ENCODE data around the gene PPIH.
A peak's percentile ranks its signal among the peaks of the same experiment; 100 is the strongest.

PPIH gene

GRCh38 chr1:42670425-42670824 lies 12.2 kb downstream of the PPIH start:
- no peak for TF ChIP-seq NFIC (IDR thresholded peaks at IDR 0.05)
- no peak for TF ChIP-seq MAX (IDR thresholded peaks at IDR 0.05)
- TF ChIP-seq TCF12 (IDR thresholded peaks at IDR 0.05; ENCODE audit: low read depth): no peak
- no peak for TF ChIP-seq CREB1 (IDR thresholded peaks at IDR 0.05; ENCODE audit: low read depth)
- TF ChIP-seq FOXM1 (IDR thresholded peaks at IDR 0.05; ENCODE audit: borderline replicate concordance, low read depth): no peak
- TF ChIP-seq TEAD4 (IDR thresholded peaks at IDR 0.05): peak; percentile 73
- no peak for TF ChIP-seq ZBTB7A (IDR thresholded peaks at IDR 0.05; ENCODE audit: low read depth)
- no peak for TF ChIP-seq REST (IDR thresholded peaks at IDR 0.05; ENCODE audit: low read depth)
- TF ChIP-seq CEBPB (IDR thresholded peaks at IDR 0.05): no peak
- TF ChIP-seq RAD21 (IDR thresholded peaks at IDR 0.05; ENCODE audit: low read depth): no peak
- no peak for TF ChIP-seq EP300 (IDR thresholded peaks at IDR 0.05; ENCODE audit: borderline replicate concordance)
- TF ChIP-seq TAF1 (IDR thresholded peaks at IDR 0.05; ENCODE audit: low read depth): no peak
- peak; percentile 58; the same call in 1 of the 2 replicates for TF ChIP-seq YY1 (IDR thresholded peaks at IDR 0.05; ENCODE audit: low read depth)
- 0 out of 2 replicates have a peak, but pooled peaks have one; percentile 9 for TF ChIP-seq USF1 (IDR thresholded peaks at IDR 0.05)
- no peak for TF ChIP-seq EGR1 (IDR thresholded peaks at IDR 0.05)

- no peak for TF ChIP-seq YY1 (IDR thresholded peaks at IDR 0.05; ENCODE audit: low read depth)
- TF ChIP-seq RAD21 (IDR thresholded peaks at IDR 0.05; ENCODE audit: low read depth): no peak
- no peak for TF ChIP-seq TEAD4 (IDR thresholded peaks at IDR 0.05)
- TF ChIP-seq REST (IDR thresholded peaks at IDR 0.05; ENCODE audit: low read depth): no peak
- no peak for TF ChIP-seq MAX (IDR thresholded peaks at IDR 0.05)
These were observed 16.0 kb downstream of the PPIH start for GRCh38 chr1:42674214-42674613.

- TF ChIP-seq ZBTB7A (IDR thresholded peaks at IDR 0.05; ENCODE audit: low read depth) (no peak), TAF1 (IDR thresholded peaks at IDR 0.05; ENCODE audit: low read depth) (no peak), EP300 (IDR thresholded peaks at IDR 0.05; ENCODE audit: borderline replicate concordance) (no peak), EGR1 (IDR thresholded peaks at IDR 0.05) (no peak), CREB1 (IDR thresholded peaks at IDR 0.05; ENCODE audit: low read depth) (no peak), MAX (IDR thresholded peaks at IDR 0.05) (no peak), FOXM1 (IDR thresholded peaks at IDR 0.05; ENCODE audit: borderline replicate concordance, low read depth) (no peak), NFIC (IDR thresholded peaks at IDR 0.05) (no peak), TCF12 (IDR thresholded peaks at IDR 0.05; ENCODE audit: low read depth) (no peak), CEBPB (IDR thresholded peaks at IDR 0.05) (no peak), TEAD4 (IDR thresholded peaks at IDR 0.05) (no peak), YY1 (IDR thresholded peaks at IDR 0.05; ENCODE audit: low read depth) (no peak), REST (IDR thresholded peaks at IDR 0.05; ENCODE audit: low read depth) (no peak), RAD21 (IDR thresholded peaks at IDR 0.05; ENCODE audit: low read depth) (no peak), USF1 (IDR thresholded peaks at IDR 0.05) (no peak)
These were observed 16.5 kb downstream of the PPIH start for GRCh38 chr1:42674682-42675081.

- TF ChIP-seq TAF1 (IDR thresholded peaks at IDR 0.05; ENCODE audit: low read depth) (no peak), NFIC (IDR thresholded peaks at IDR 0.05) (no peak), ZBTB7A (IDR thresholded peaks at IDR 0.05; ENCODE audit: low read depth) (no peak), EGR1 (IDR thresholded peaks at IDR 0.05) (no peak), CEBPB (IDR thresholded peaks at IDR 0.05) (no peak), YY1 (IDR thresholded peaks at IDR 0.05; ENCODE audit: low read depth) (no peak), CREB1 (IDR thresholded peaks at IDR 0.05; ENCODE audit: low read depth) (no peak), FOXM1 (IDR thresholded peaks at IDR 0.05; ENCODE audit: borderline replicate concordance, low read depth) (no peak), EP300 (IDR thresholded peaks at IDR 0.05; ENCODE audit: borderline replicate concordance) (no peak), REST (IDR thresholded peaks at IDR 0.05; ENCODE audit: low read depth) (no peak), RAD21 (IDR thresholded peaks at IDR 0.05; ENCODE audit: low read depth) (no peak), MAX (IDR thresholded peaks at IDR 0.05) (no peak), USF1 (IDR thresholded peaks at IDR 0.05) (no peak), TEAD4 (IDR thresholded peaks at IDR 0.05) (no peak), TCF12 (IDR thresholded peaks at IDR 0.05; ENCODE audit: low read depth) (no peak)
These were observed 17.2 kb downstream of the PPIH start for GRCh38 chr1:42675467-42675866.

Measured in Ishikawa (cell line).